Measurements from ENCODE around the gene UBN1.
"Not testable (repeated sequence)": the region's sequence is repeated elsewhere in the genome, so short reads cannot be mapped to it uniquely, and the experiment has no call there.

The UBN1 gene

GRCh38 chr16:4927661-4928060 lies 80.4 kb downstream of the UBN1 start:
- no peak overlapping the region for H3K4me3 ChIP-seq (ENCODE audit: low read depth in 1 of 2, low read length in 2 of 2)
- H3K36me3 ChIP-seq (ENCODE audit: insufficient read depth, low read length) = no peaks in the 10 kb centered on the region
- H3K27ac ChIP-seq (ENCODE audit: low read length) = no peak overlapping the region
- H4K20me1 ChIP-seq (ENCODE audit: insufficient read depth, low read length) = no peaks in the 10 kb centered on the region
- H3K79me2 ChIP-seq (ENCODE audit: insufficient read depth, low read length) = no peaks in the 10 kb centered on the region
- peaks cover 2% of the 10 kb centered on the region for H3K27me3 ChIP-seq (ENCODE audit: insufficient read depth, low read length, poor library complexity)
- H3K4me2 ChIP-seq (ENCODE audit: insufficient read depth, low read length) = no peak overlapping the region
- TF ChIP-seq EZH2 (IDR thresholded peaks at IDR 0.05; ENCODE audit: borderline replicate concordance, low read depth, low read length, severe bottlenecking) = no peak
- TF ChIP-seq CTCF (IDR thresholded peaks at IDR 0.05; ENCODE audit: borderline replicate concordance, extremely low read depth, low read length, poor library complexity, severe bottlenecking) = no peak
- no peaks in the 10 kb centered on the region for H3K4me1 ChIP-seq (ENCODE audit: insufficient read depth, low read length)
- ATAC-seq (ENCODE audit: insufficient read depth, low read depth) (no peak), DNase-seq (no peak)
- peaks cover 11% of the 10 kb centered on the region for H3K9me3 ChIP-seq (ENCODE audit: insufficient read depth, low read length, severe bottlenecking)
- no peak overlapping the region for H3K9ac ChIP-seq (ENCODE audit: low read depth, low read length)
- no peak overlapping the region for H2AFZ ChIP-seq (ENCODE audit: low read depth, low read length)

GRCh38 chr16:4928227-4928626 lies 80.9 kb downstream of the UBN1 start:
- DNase-seq = no peak
- Histone ChIP-seq H3K27ac (ENCODE audit: low read length) (no peak overlapping the region), H2AFZ (ENCODE audit: low read depth, low read length) (no peak overlapping the region), H4K20me1 (ENCODE audit: insufficient read depth, low read length) (no peaks in the 10 kb centered on the region), H3K4me2 (ENCODE audit: insufficient read depth, low read length) (no peak overlapping the region), H3K9ac (ENCODE audit: low read depth, low read length) (no peak overlapping the region), H3K4me3 (ENCODE audit: low read depth in 1 of 2, low read length in 2 of 2) (no peak overlapping the region), H3K9me3 (ENCODE audit: insufficient read depth, low read length, severe bottlenecking) (peaks cover 11% of the 10 kb centered on the region), H3K36me3 (ENCODE audit: insufficient read depth, low read length) (no peaks in the 10 kb centered on the region), H3K27me3 (ENCODE audit: insufficient read depth, low read length, poor library complexity) (peaks cover 2% of the 10 kb centered on the region), H3K4me1 (ENCODE audit: insufficient read depth, low read length) (no peaks in the 10 kb centered on the region), H3K79me2 (ENCODE audit: insufficient read depth, low read length) (no peaks in the 10 kb centered on the region)
- ATAC-seq (ENCODE audit: insufficient read depth, low read depth) = no peak
- TF ChIP-seq CTCF (IDR thresholded peaks at IDR 0.05; ENCODE audit: borderline replicate concordance, extremely low read depth, low read length, poor library complexity, severe bottlenecking) (no peak), EZH2 (IDR thresholded peaks at IDR 0.05; ENCODE audit: borderline replicate concordance, low read depth, low read length, severe bottlenecking) (no peak)

- not testable (repeated sequence) for H3K36me3 ChIP-seq (ENCODE audit: insufficient read depth, low read length); H3K79me2 ChIP-seq (ENCODE audit: insufficient read depth, low read length); H3K4me1 ChIP-seq (ENCODE audit: insufficient read depth, low read length); H3K27me3 ChIP-seq (ENCODE audit: insufficient read depth, low read length, poor library complexity); H2AFZ ChIP-seq (ENCODE audit: low read depth, low read length); H4K20me1 ChIP-seq (ENCODE audit: insufficient read depth, low read length); DNase-seq; ATAC-seq (ENCODE audit: insufficient read depth, low read depth); H3K9ac ChIP-seq (ENCODE audit: low read depth, low read length); H3K4me2 ChIP-seq (ENCODE audit: insufficient read depth, low read length); H3K4me3 ChIP-seq (ENCODE audit: low read depth in 1 of 2, low read length in 2 of 2); H3K27ac ChIP-seq (ENCODE audit: low read length)
- peaks cover 11% of the 10 kb centered on the region for H3K9me3 ChIP-seq (ENCODE audit: insufficient read depth, low read length, severe bottlenecking)
These were observed 82.3 kb downstream of the UBN1 start for GRCh38 chr16:4929619-4930018.

- Histone ChIP-seq H3K4me3 (ENCODE audit: low read depth in 1 of 2, low read length in 2 of 2) (no peak overlapping the region), H3K4me2 (ENCODE audit: insufficient read depth, low read length) (no peak overlapping the region), H3K27me3 (ENCODE audit: insufficient read depth, low read length, poor library complexity) (peaks cover 2% of the 10 kb centered on the region), H2AFZ (ENCODE audit: low read depth, low read length) (no peak overlapping the region), H4K20me1 (ENCODE audit: insufficient read depth, low read length) (0 out of 2 replicates have a peak, but pooled peaks cover 3% of the 10 kb centered on the region), H3K79me2 (ENCODE audit: insufficient read depth, low read length) (no peaks in the 10 kb centered on the region), H3K36me3 (ENCODE audit: insufficient read depth, low read length) (no peaks in the 10 kb centered on the region), H3K9me3 (ENCODE audit: insufficient read depth, low read length, severe bottlenecking) (peaks cover 11% of the 10 kb centered on the region), H3K4me1 (ENCODE audit: insufficient read depth, low read length) (no peaks in the 10 kb centered on the region), H3K9ac (ENCODE audit: low read depth, low read length) (no peak overlapping the region), H3K27ac (ENCODE audit: low read length) (no peak overlapping the region)
- no peak for DNase-seq
- ATAC-seq (ENCODE audit: insufficient read depth, low read depth) = no peak
- TF ChIP-seq EZH2 (IDR thresholded peaks at IDR 0.05; ENCODE audit: borderline replicate concordance, low read depth, low read length, severe bottlenecking) (no peak), CTCF (IDR thresholded peaks at IDR 0.05; ENCODE audit: borderline replicate concordance, extremely low read depth, low read length, poor library complexity, severe bottlenecking) (no peak)
These were observed 84.1 kb downstream of the UBN1 start for GRCh38 chr16:4931381-4931780.

Measured in DND-41 (cell line).